DMS 273 (cell line): ENCODE results near the gene TNFRSF6B.
A peak's percentile ranks its signal among the peaks of the same experiment; 100 is the strongest.
"Not testable (repeated sequence)": the region's sequence is repeated elsewhere in the genome, so short reads cannot be mapped to it uniquely, and the experiment has no call there.

Source experiments
- DNase-seq: peaks from one replicate; lab custom pipeline; 2025; ENCODE audit not compliant: unreplicated experiment; lab: John Stamatoyannopoulos, UW

Gene TNFRSF6B

GRCh38 chr20:63706852-63707557, 10.6 kb downstream of the TNFRSF6B start:
- peak; percentile 80 for DNase-seq

GRCh38 chr20:63707558-63708300, 11.3 kb downstream of the TNFRSF6B start, which contains the start of the genes ARFRP1 and ZGPAT:
ARFRP1 (minus strand) TSS chr20:63707976; CDS start chr20:63707091, 885 bp downstream.
ZGPAT (plus strand) TSS chr20:63708039; CDS start chr20:63708581, 542 bp downstream.
- DNase-seq = peak; percentile 92

- DNase-seq = peak; percentile 59
Observed at GRCh38 chr20:63708301-63709148, 12.1 kb downstream of the TNFRSF6B start.

GRCh38 chr20:63709149-63709527, 12.7 kb downstream of the TNFRSF6B start:
- no peak for DNase-seq

- no peak for DNase-seq
Observed at GRCh38 chr20:63711085-63711645, 14.7 kb downstream of the TNFRSF6B start.

- no peak for DNase-seq
Observed at GRCh38 chr20:63712191-63712590, 15.7 kb downstream of the TNFRSF6B start.

- DNase-seq = no peak
Observed at GRCh38 chr20:63714858-63715257, 18.4 kb downstream of the TNFRSF6B start.

GRCh38 chr20:63718996-63719395, 22.5 kb downstream of the TNFRSF6B start:
- no peak for DNase-seq

GRCh38 chr20:63722967-63723622, 26.6 kb downstream of the TNFRSF6B start:
- not testable (repeated sequence) for DNase-seq

GRCh38 chr20:63730189-63730733, 33.8 kb downstream of the TNFRSF6B start:
- not testable (repeated sequence) for DNase-seq

GRCh38 chr20:63731410-63731809, 35.0 kb downstream of the TNFRSF6B start:
- no peak for DNase-seq

- no peak for DNase-seq
Observed at GRCh38 chr20:63732118-63733095, 36.0 kb downstream of the TNFRSF6B start.

GRCh38 chr20:63733117-63733516, 36.7 kb downstream of the TNFRSF6B start:
- no peak for DNase-seq

- no peak for DNase-seq
Observed at GRCh38 chr20:63733579-63734081, 37.2 kb downstream of the TNFRSF6B start.

GRCh38 chr20:63734111-63734945, 37.9 kb downstream of the TNFRSF6B start:
- no peak for DNase-seq

GRCh38 chr20:63734946-63735858, 38.8 kb downstream of the TNFRSF6B start:
- peak; percentile 83 for DNase-seq
